Epidermal melanocyte (primary cell): ENCODE measurements around the gene ZBTB21.
"Not testable (repeated sequence)": the region's sequence is repeated elsewhere in the genome, so short reads cannot be mapped to it uniquely, and the experiment has no call there.

Source experiments
- DNase-seq: peaks from one replicate; pipeline ENCODE4 v3.0.0; 2011; ENCODE audit warnings: low spot score; ENCODE audit not compliant: insufficient read length

ZBTB21 gene

GRCh38 chr21:41995577-41995976, 14.6 kb downstream of the ZBTB21 start:
- DNase-seq, result no peak

GRCh38 chr21:41994613-41995012, 15.5 kb downstream of the ZBTB21 start:
- not testable (repeated sequence) for DNase-seq

- DNase-seq, result no peak
Measured at GRCh38 chr21:41993744-41994143, 16.4 kb downstream of the ZBTB21 start.

GRCh38 chr21:41992576-41992975, 17.6 kb downstream of the ZBTB21 start:
- DNase-seq, result no peak

GRCh38 chr21:41991659-41992058, 18.5 kb downstream of the ZBTB21 start:
- DNase-seq, result no peak

GRCh38 chr21:41989698-41990097, 20.5 kb downstream of the ZBTB21 start:
- no peak for DNase-seq

GRCh38 chr21:41987310-41987709, 22.9 kb downstream of the ZBTB21 start:
- DNase-seq, result no peak

GRCh38 chr21:41985662-41986416, 24.3 kb downstream of the ZBTB21 start:
- no peak for DNase-seq

GRCh38 chr21:41983229-41983628, 26.9 kb downstream of the ZBTB21 start:
- DNase-seq, result no peak

GRCh38 chr21:41980561-41980960, 29.6 kb downstream of the ZBTB21 start:
- no peak for DNase-seq

- no peak for DNase-seq
Measured at GRCh38 chr21:41979751-41980369, 30.3 kb downstream of the ZBTB21 start.

- DNase-seq, result no peak
Measured at GRCh38 chr21:41979335-41979734, 30.8 kb downstream of the ZBTB21 start.

GRCh38 chr21:41977034-41977950, 32.9 kb downstream of the ZBTB21 start:
- no peak for DNase-seq

GRCh38 chr21:41976611-41977010, 33.5 kb downstream of the ZBTB21 start:
- DNase-seq, result no peak

- no peak for DNase-seq
Measured at GRCh38 chr21:41975391-41976272, 34.5 kb downstream of the ZBTB21 start.

GRCh38 chr21:41974752-41975053, 35.5 kb downstream of the ZBTB21 start:
- DNase-seq, result no peak

GRCh38 chr21:41973861-41974751, 36.1 kb downstream of the ZBTB21 start:
- no peak for DNase-seq

- no peak for DNase-seq
Measured at GRCh38 chr21:41973427-41973831, 36.7 kb downstream of the ZBTB21 start.

GRCh38 chr21:41972511-41973205, 37.5 kb downstream of the ZBTB21 start:
- DNase-seq, result no peak

- no peak for DNase-seq
Measured at GRCh38 chr21:41971891-41972290, 38.3 kb downstream of the ZBTB21 start.
